NCI-H345 (cell line): ENCODE measurements around the gene PLAC8.
"Not testable (repeated sequence)": the region's sequence is repeated elsewhere in the genome, so short reads cannot be mapped to it uniquely, and the experiment has no call there.

Experiments used
- DNase-seq: peaks from one replicate; lab custom pipeline; 2025; lab: John Stamatoyannopoulos, UW

Gene PLAC8

DNA sequence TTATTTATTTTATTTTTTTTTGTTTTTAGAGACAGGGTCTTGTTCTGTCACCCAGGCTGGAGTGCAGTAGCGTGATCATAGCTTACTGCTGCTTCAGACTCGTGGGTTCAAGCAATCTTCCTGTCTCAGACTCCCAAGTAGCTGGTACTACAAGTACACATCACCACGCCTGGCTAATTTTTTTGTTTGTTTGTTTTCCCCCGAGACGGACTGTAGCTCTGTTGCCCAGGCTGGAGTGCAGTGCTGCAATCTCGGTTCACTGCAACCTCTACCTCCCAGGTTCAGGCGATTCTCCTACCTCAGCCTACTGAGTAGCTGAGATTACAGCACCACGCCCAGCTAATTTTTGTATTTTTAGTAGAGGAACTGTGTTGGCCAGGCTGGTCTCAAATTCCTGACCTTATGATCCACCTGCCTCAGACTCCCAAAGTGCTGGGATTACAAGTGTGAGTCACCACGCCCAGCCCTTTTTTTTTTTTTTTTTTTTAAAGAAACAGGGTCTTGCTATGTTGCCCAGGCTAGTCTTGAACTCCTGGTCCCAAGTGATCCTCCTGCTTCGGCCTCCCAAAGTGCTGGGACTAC, 47.4 kb downstream of the PLAC8 start:
- DNase-seq, result no peak

DNA sequence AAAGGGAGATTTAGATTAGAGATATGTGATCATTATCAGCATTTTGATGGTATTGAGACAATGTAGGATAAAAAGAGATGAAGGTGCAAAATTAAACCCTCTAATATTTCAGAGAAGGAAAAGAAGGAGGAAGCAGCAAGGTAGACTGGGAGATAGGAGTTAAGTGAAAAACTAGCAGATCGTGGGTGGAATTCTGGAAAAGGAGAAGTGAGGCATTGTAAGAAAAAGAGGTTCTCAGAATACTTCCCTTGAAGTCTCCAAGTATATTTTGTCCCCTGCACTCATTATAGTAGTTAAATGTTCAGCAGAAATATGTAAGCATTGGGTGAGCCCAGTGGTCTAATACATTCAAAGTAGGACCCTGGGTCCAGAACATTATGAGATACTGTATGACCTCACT, 49.3 kb downstream of the PLAC8 start:
- no peak for DNase-seq

GRCh38 chr4:83062739-83063138, 51.8 kb downstream of the PLAC8 start:
- DNase-seq, result no peak

- DNase-seq, result no peak
Measured at GRCh38 chr4:83054928-83055327, 59.6 kb downstream of the PLAC8 start.

DNA sequence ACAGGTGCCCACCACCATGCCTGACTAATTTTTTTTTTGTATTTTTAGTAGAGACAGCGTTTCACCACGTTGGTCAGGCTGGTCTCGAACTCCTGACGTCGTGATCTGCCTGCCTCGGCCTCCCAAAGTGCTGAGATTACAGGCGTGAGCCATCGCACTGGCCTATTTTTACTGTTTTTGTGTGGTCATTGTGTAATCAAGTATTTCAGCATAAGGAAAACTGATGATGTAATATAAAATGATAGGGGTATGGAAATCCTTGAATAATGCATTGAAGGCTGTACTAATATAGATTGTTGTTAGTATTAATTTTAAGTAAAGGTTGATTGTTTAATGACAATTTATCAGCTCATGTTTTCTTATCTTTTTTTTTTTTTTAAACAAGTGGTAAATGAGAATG, 65.7 kb downstream of the PLAC8 start:
- not testable (repeated sequence) for DNase-seq

- DNase-seq, result no peak
Measured at GRCh38 chr4:83046693-83047473, 67.6 kb downstream of the PLAC8 start.

GRCh38 chr4:83043801-83044407, 70.6 kb downstream of the PLAC8 start:
- DNase-seq, result no peak

GRCh38 chr4:83043157-83043556, 71.4 kb downstream of the PLAC8 start:
- DNase-seq, result not testable (repeated sequence)

DNA sequence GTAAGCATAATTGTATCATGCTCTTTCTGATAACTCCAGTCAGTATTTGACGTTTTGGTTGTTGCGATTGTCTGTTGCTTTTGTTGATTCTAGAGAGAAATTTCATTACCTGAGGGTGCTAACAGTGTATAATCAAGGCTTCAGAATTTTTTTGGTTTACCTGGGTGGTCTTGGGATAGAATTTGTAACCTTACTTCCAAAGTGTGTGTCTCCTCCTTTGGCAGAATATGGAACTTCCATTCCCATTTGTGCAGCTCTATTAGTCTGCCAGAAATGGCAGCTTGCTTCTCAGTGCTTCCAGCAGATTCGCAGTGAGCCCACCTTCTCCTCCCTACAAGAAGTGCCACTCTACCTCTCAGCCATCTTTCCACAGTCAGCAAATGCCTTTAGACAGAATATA, 74.3 kb downstream of the PLAC8 start:
- DNase-seq, result no peak
